Smooth muscle cell (in vitro differentiated cells): ENCODE results near the gene ATP2A3. TPM values are rescaled to one million over a fixed set of nuclear protein-coding genes. Genes with fewer than 3 reads are reported as not detected.

Source experiments
- DNase-seq: peaks from one replicate; lab custom pipeline; 2025; ENCODE audit not compliant: unreplicated experiment; lab: John Stamatoyannopoulos, UW
- H2AFZ ChIP-seq: fragments of 200-600 bp; sonication (generic); 2 replicates; pipeline ENCODE4 v1.6.0; 2016; ENCODE audit warnings: antibody characterized with exemption, low read depth, mild to moderate bottlenecking
- H3F3A ChIP-seq: fragments of 200-600 bp; sonication (generic); 2 replicates; pipeline ENCODE4 v1.6.0; 2017; ENCODE audit warnings: antibody characterized with exemption, low read depth
- H3K27ac ChIP-seq: fragments of 200-600 bp; sonication (generic); 2 replicates; pipeline ENCODE4 v1.5.1; 2016; ENCODE audit warnings: low read depth, mild to moderate bottlenecking
- H3K27me3 ChIP-seq: fragments of 200-600 bp; sonication (generic); 2 replicates; pipeline ENCODE4 v1.6.1; 2016; ENCODE audit warnings: low read depth, mild to moderate bottlenecking
- H3K36me3 ChIP-seq: fragments of 200-600 bp; sonication (generic); 2 replicates; pipeline ENCODE4 v1.5.1; 2016; ENCODE audit warnings: low read depth
- H3K4me1 ChIP-seq: fragments of 200-600 bp; sonication (generic); 2 replicates; pipeline ENCODE4 v1.5.1; 2016; ENCODE audit warnings: low read depth
- H3K4me2 ChIP-seq: fragments of 200-600 bp; sonication (generic); 2 replicates; pipeline ENCODE4 v1.6.0; 2016; ENCODE audit warnings: mild to moderate bottlenecking
- H3K4me3 ChIP-seq: fragments of 200-600 bp; sonication (generic); 2 replicates; pipeline ENCODE4 v1.5.1; 2016; ENCODE audit warnings: mild to moderate bottlenecking
- H3K79me2 ChIP-seq: fragments of 200-600 bp; sonication (generic); 2 replicates; pipeline ENCODE4 v1.6.0; 2016; ENCODE audit warnings: low read depth, mild to moderate bottlenecking
- H3K9ac ChIP-seq: fragments of 200-600 bp; sonication (generic); 2 replicates; pipeline ENCODE4 v1.6.0; 2016; ENCODE audit warnings: low read depth
- H3K9me3 ChIP-seq: fragments of 200-600 bp; sonication (generic); replicated peaks from 2 replicates; pipeline ENCODE4 v1.5.1; 2016; ENCODE audit warnings: low read depth
- H4K20me1 ChIP-seq: fragments of 200-600 bp; sonication (generic); 2 replicates; pipeline ENCODE4 v1.6.0; 2016; ENCODE audit warnings: low read depth
- CTCF ChIP-seq: fragments of 200-600 bp; sonication (generic); IDR thresholded peaks from 2 replicates; pipeline ENCODE4 v1.5.1; 2017; ENCODE audit warnings: borderline replicate concordance, mild to moderate bottlenecking, antibody characterized with exemption; ENCODE audit not compliant: insufficient read depth, poor library complexity, severe bottlenecking
- WGBS: methylation state at CpG from one replicate; pipeline ENCODE4 v1.1.7; 2016; ENCODE audit warnings: low lambda C conversion rate; 5-methylcytosine and 5-hydroxymethylcytosine counted together
- polyA plus RNA-seq: library from polyadenylated mRNA; unstranded; fragments of >200 nt; fragmentation: Nextera tagmentation; extraction: Ambion mirVana; gene quantifications from 2 replicates; pipeline ENCODE4 v1.2.1, GENCODE V29; 2016
- total RNA-seq: library from RNA; depleted of rRNA; stranded (reverse); fragments of >200 nt; gene quantifications from 2 replicates; pipeline ENCODE4 v1.2.3, GENCODE V29; 2014

Gene ATP2A3
- total and polyA plus RNA-seq, 2 experiments from 2014 or later = 4.2 to 7.8 TPM

GRCh38 chr17:3903051-3903825 is 61.0 kb downstream of the ATP2A3 start:
- H3F3A ChIP-seq = no peaks in the 10 kb centered on the region
- no peak overlapping the region for H3K9ac ChIP-seq
- no peaks in the 10 kb centered on the region for H3K9me3 ChIP-seq
- no peak for TF ChIP-seq CTCF
- no peaks in the 10 kb centered on the region for H4K20me1 ChIP-seq
- no peaks in the 10 kb centered on the region for H3K4me1 ChIP-seq
- H3K4me2 ChIP-seq = no peak overlapping the region
- no peak overlapping the region for H2AFZ ChIP-seq
- 84% methylated on average over 21 of the region's 25 CpGs for WGBS
- no peaks in the 10 kb centered on the region for H3K27me3 ChIP-seq
- H3K79me2 ChIP-seq = no peaks in the 10 kb centered on the region
- DNase-seq = no peak
- H3K36me3 ChIP-seq = no peaks in the 10 kb centered on the region
- H3K4me3 ChIP-seq = no peak overlapping the region
- H3K27ac ChIP-seq = no peak overlapping the region

GRCh38 chr17:3900646-3901045 is 63.6 kb downstream of the ATP2A3 start:
- Histone ChIP-seq H3K27me3 (no peaks in the 10 kb centered on the region), H3K4me2 (no peak overlapping the region), H3K9me3 (no peaks in the 10 kb centered on the region), H2AFZ (no peak overlapping the region), H3K9ac (no peak overlapping the region), H3K79me2 (no peaks in the 10 kb centered on the region), H3K4me1 (no peaks in the 10 kb centered on the region), H4K20me1 (no peaks in the 10 kb centered on the region), H3K36me3 (no peaks in the 10 kb centered on the region), H3K4me3 (no peak overlapping the region), H3K27ac (no peak overlapping the region), H3F3A (no peaks in the 10 kb centered on the region)
- TF ChIP-seq CTCF = no peak
- no peak for DNase-seq
- WGBS = 89% methylated on average over 6 of the region's 6 CpGs

- Histone ChIP-seq H3K79me2 (no peaks in the 10 kb centered on the region), H3K4me1 (peaks cover 4% of the 10 kb centered on the region), H2AFZ (no peak overlapping the region), H3K27me3 (no peaks in the 10 kb centered on the region), H3K4me2 (no peak overlapping the region), H3K9ac (no peak overlapping the region), H3F3A (peaks cover 7% of the 10 kb centered on the region), H3K9me3 (no peaks in the 10 kb centered on the region), H3K36me3 (no peaks in the 10 kb centered on the region), H3K27ac (no peak overlapping the region), H3K4me3 (no peak overlapping the region), H4K20me1 (no peaks in the 10 kb centered on the region)
- 96% methylated on average over 12 of the region's 12 CpGs for WGBS
- TF ChIP-seq CTCF = no peak
- no peak for DNase-seq
Observed at GRCh38 chr17:3897731-3898130, 66.5 kb downstream of the ATP2A3 start.

GRCh38 chr17:3896968-3897235 is 67.3 kb downstream of the ATP2A3 start:
- TF ChIP-seq CTCF = no peak
- Histone ChIP-seq H3F3A (peaks cover 7% of the 10 kb centered on the region), H3K79me2 (no peaks in the 10 kb centered on the region), H3K27ac (no peak overlapping the region), H4K20me1 (no peaks in the 10 kb centered on the region), H3K36me3 (no peaks in the 10 kb centered on the region), H3K4me3 (no peak overlapping the region), H3K9ac (no peak overlapping the region), H3K4me2 (no peak overlapping the region), H3K27me3 (no peaks in the 10 kb centered on the region), H3K4me1 (peaks cover 4% of the 10 kb centered on the region), H3K9me3 (no peaks in the 10 kb centered on the region), H2AFZ (no peak overlapping the region)
- WGBS = 97% methylated on average over 6 of the region's 6 CpGs
- DNase-seq = no peak
